Breast epithelium (tissue), 4 donors: Measurements from ENCODE around the gene MACROH2A1. TPM values are rescaled to one million over a fixed set of nuclear protein-coding genes. Genes with fewer than 3 reads are reported as not detected.

ENCODE experiments used
- DNase-seq, 2 donors: peaks; one replicate each; pipeline ENCODE4 v3.0.0-alpha.2; 2019; ENCODE audit warnings: low spot score in 2 of 2
- H3K27ac ChIP-seq, 2 donors: fragments of 200-600 bp; sonication (generic) in 1 of 2; one replicate each; pipeline ENCODE4 v1.5.1; 2016 to 2019; ENCODE audit warnings: mild to moderate bottlenecking in 1 of 2
- H3K27me3 ChIP-seq, 2 donors: fragments of 200-600 bp; sonication (generic) in 1 of 2; one replicate each; pipeline versions ENCODE4 v1.5.1 to v1.6.0; 2017 to 2019; ENCODE audit warnings: control low read depth in 1 of 2, mild to moderate bottlenecking in 1 of 2
- H3K36me3 ChIP-seq: fragments of 200-600 bp; one replicate; pipeline ENCODE4 v1.5.1; 2019
- H3K4me1 ChIP-seq, 2 donors: fragments of 200-600 bp; sonication (generic); one replicate each; pipeline ENCODE4 v1.5.1; 2016 to 2019; ENCODE audit warnings: control low read depth in 1 of 2
- H3K4me3 ChIP-seq, 3 donors: fragments of 200-600 bp; sonication (generic); 1 replicate in 2 of 3; 2 replicates in 1 of 3; pipeline ENCODE4 v1.5.1; 2016 to 2019; ENCODE audit warnings: mild to moderate bottlenecking in 3 of 3, moderate library complexity in 2 of 3
- H3K9me3 ChIP-seq, 2 donors: fragments of 200-600 bp; sonication (generic) in 1 of 2; one replicate each; pipeline ENCODE4 v1.5.1; 2016 to 2019; ENCODE audit warnings: control low read depth in 1 of 2
- CTCF ChIP-seq, 3 donors: fragments of 450-650 bp; IDR thresholded peaks; one replicate each; pipeline ENCODE4 v1.5.1; 2016 to 2017; ENCODE audit warnings: antibody characterized with exemption in 3 of 3, mild to moderate bottlenecking in 3 of 3, moderate library complexity in 3 of 3
- POLR2A ChIP-seq: fragments of 450-650 bp; IDR thresholded peaks from one replicate; pipeline ENCODE4 v1.6.1; 2016; ENCODE audit warnings: antibody characterized with exemption, mild to moderate bottlenecking, moderate library complexity
- POLR2AphosphoS5 ChIP-seq, 3 donors: sonication (generic); formaldehyde crosslinking; IDR thresholded peaks; one replicate each; pipeline ENCODE4 v1.6.1; 2017; ENCODE audit warnings: antibody characterized with exemption in 3 of 3
- intact Hi-C: fragments of 100-400 bp; cut with DNase I; formaldehyde crosslinking; loops from one replicate; pipeline ENCODE4 v1.15.1; 2023; ENCODE audit warnings: low total_unique reads
- total RNA-seq, 3 donors: library from RNA; depleted of rRNA; stranded (reverse); fragments of >200 nt; gene quantifications; one replicate each; pipeline ENCODE4 v1.1.0, GENCODE V29; 2016

Gene MACROH2A1
- total RNA-seq, 3 donors from 2014 or later: 255 to 293 (median 272) TPM

GRCh38 chr5:135348918-135349317, 50.1 kb downstream of the MACROH2A1 start:
- Histone ChIP-seq H3K27ac (no peak overlapping the region), H3K27me3 (no peaks in the 10 kb centered on the region), H3K36me3 (no peaks in the 10 kb centered on the region), H3K9me3 (no peaks in the 10 kb centered on the region), H3K4me3 (no peak overlapping the region), H3K4me1 (no peaks in the 10 kb centered on the region)
- intact Hi-C loops: no loop called here
- no peak for TF ChIP-seq CTCF (IDR thresholded peaks at IDR 0.05)
- no peak for TF ChIP-seq POLR2AphosphoS5 (IDR thresholded peaks at IDR 0.05)
- no peak for TF ChIP-seq POLR2A
- DNase-seq: no peak

GRCh38 chr5:135347392-135347791, 51.6 kb downstream of the MACROH2A1 start:
- no peak for DNase-seq
- no peaks in the 10 kb centered on the region for H3K9me3 ChIP-seq
- no peak overlapping the region for H3K4me3 ChIP-seq
- no peaks in the 10 kb centered on the region for H3K27me3 ChIP-seq
- H3K36me3 ChIP-seq: peaks cover 5% of the 10 kb centered on the region
- intact Hi-C loops: no loop called here
- H3K4me1 ChIP-seq: no peaks in the 10 kb centered on the region
- TF ChIP-seq POLR2A (no peak), CTCF (IDR thresholded peaks at IDR 0.05) (no peak), POLR2AphosphoS5 (IDR thresholded peaks at IDR 0.05) (no peak)
- H3K27ac ChIP-seq: no peak overlapping the region

GRCh38 chr5:135345956-135346731, 52.9 kb downstream of the MACROH2A1 start:
- Histone ChIP-seq H3K27me3 (no peaks in the 10 kb centered on the region), H3K36me3 (peaks cover 11% of the 10 kb centered on the region), H3K9me3 (no peaks in the 10 kb centered on the region), H3K4me1 (no peaks in the 10 kb centered on the region), H3K4me3 (no peak overlapping the region), H3K27ac (peak overlapping the region in 1 of 2 donors; percentile 42)
- DNase-seq: peak in 1 of 2 donors; percentile 52
- TF ChIP-seq POLR2A (no peak), CTCF (IDR thresholded peaks at IDR 0.05) (no peak), POLR2AphosphoS5 (IDR thresholded peaks at IDR 0.05) (no peak)
- intact Hi-C loops: no loop called here

- no peaks in the 10 kb centered on the region for H3K4me1 ChIP-seq
- H3K4me3 ChIP-seq: no peak overlapping the region
- H3K27ac ChIP-seq: no peak overlapping the region
- H3K9me3 ChIP-seq: no peaks in the 10 kb centered on the region
- intact Hi-C loops: no loop called here
- no peak for TF ChIP-seq POLR2AphosphoS5 (IDR thresholded peaks at IDR 0.05)
- TF ChIP-seq POLR2A: no peak
- TF ChIP-seq CTCF (IDR thresholded peaks at IDR 0.05): no peak
- no peaks in the 10 kb centered on the region for H3K27me3 ChIP-seq
- no peak for DNase-seq
- peaks cover 14% of the 10 kb centered on the region for H3K36me3 ChIP-seq
Measured at GRCh38 chr5:135344349-135344748, 54.7 kb downstream of the MACROH2A1 start.

GRCh38 chr5:135343413-135343812, 55.6 kb downstream of the MACROH2A1 start:
- Histone ChIP-seq H3K27me3 (no peaks in the 10 kb centered on the region), H3K9me3 (no peaks in the 10 kb centered on the region), H3K4me1 (no peaks in the 10 kb centered on the region), H3K36me3 (peaks cover 17% of the 10 kb centered on the region), H3K4me3 (no peak overlapping the region), H3K27ac (no peak overlapping the region)
- no peak for DNase-seq
- intact Hi-C loops: no loop called here
- TF ChIP-seq POLR2AphosphoS5 (IDR thresholded peaks at IDR 0.05): no peak
- TF ChIP-seq POLR2A: no peak
- TF ChIP-seq CTCF (IDR thresholded peaks at IDR 0.05): no peak
